CD4-positive, CD25-positive, alpha-beta regulatory T cell (primary cell): ENCODE measurements around the gene HMGCL. TPM values are rescaled to one million over a fixed set of nuclear protein-coding genes. Genes with fewer than 3 reads are reported as not detected.
"Not testable (repeated sequence)": the region's sequence is repeated elsewhere in the genome, so short reads cannot be mapped to it uniquely, and the experiment has no call there.

Experiments
- ATAC-seq, 2 donors: fragments of 150-1000 bp; cut with Tn5 transposase; one replicate each; pipeline ENCODE4 v1.10.0; 2021; ENCODE audit warnings: low read depth in 2 of 2, moderate number of reproducible peaks in 2 of 2, moderate library complexity in 1 of 2
- DNase-seq, 3 donors: peaks; one replicate each; pipeline versions ENCODE4 v3.0.0 to v3.0.0-alpha.2; 2012 to 2022; ENCODE audit warnings: mixed read lengths in 1 of 3
- H3K27ac ChIP-seq: one replicate; pipeline ENCODE4 v1.7.0; 2013; ENCODE audit warnings: mild to moderate bottlenecking, low read length; ENCODE audit not compliant: insufficient read depth, poor library complexity, severe bottlenecking
- H3K27me3 ChIP-seq: one replicate; pipeline ENCODE4 v1.7.0; 2013; ENCODE audit warnings: low read length; ENCODE audit not compliant: control insufficient read depth, insufficient read depth
- H3K36me3 ChIP-seq: one replicate; pipeline ENCODE4 v1.7.0; 2013; ENCODE audit warnings: mild to moderate bottlenecking, low read length, moderate library complexity; ENCODE audit not compliant: control insufficient read depth, insufficient read depth
- H3K4me1 ChIP-seq: 2 replicates; pipeline ENCODE4 v1.7.0; 2013; ENCODE audit warnings: mild to moderate bottlenecking, low read length; ENCODE audit not compliant: insufficient read depth, control insufficient read depth, poor library complexity, severe bottlenecking
- H3K4me3 ChIP-seq: one replicate; pipeline ENCODE4 v1.7.0; 2013; ENCODE audit warnings: low read depth, mild to moderate bottlenecking, low read length, moderate library complexity
- H3K9me3 ChIP-seq, 2 experiments: 1 replicate in 1 of 2; 2 replicates in 1 of 2; pipeline ENCODE4 v1.7.0; 2013; ENCODE audit warnings: low read length in 2 of 2, mild to moderate bottlenecking in 1 of 2, moderate library complexity in 1 of 2; ENCODE audit not compliant: control insufficient read depth in 2 of 2
- H3K27ac Mint-ChIP-seq, 3 donors: one replicate each; pipeline ENCODE4 v1.8.0; 2020 to 2022; ENCODE audit warnings: mild to moderate bottlenecking in 3 of 3, mixed read lengths in 3 of 3, moderate library complexity in 2 of 3
- H3K27me3 Mint-ChIP-seq: one replicate; pipeline ENCODE4 v1.8.0; 2022; ENCODE audit warnings: mild to moderate bottlenecking, mixed read lengths
- H3K36me3 Mint-ChIP-seq: one replicate; pipeline ENCODE4 v1.8.0; 2020; ENCODE audit warnings: mixed read lengths
- H3K4me1 Mint-ChIP-seq, 4 donors: one replicate each; pipeline ENCODE4 v1.8.0; 2020 to 2022; ENCODE audit warnings: mixed read lengths in 4 of 4, mild to moderate bottlenecking in 1 of 4
- H3K4me3 Mint-ChIP-seq, 4 donors: one replicate each; pipeline ENCODE4 v1.8.0; 2020 to 2022; ENCODE audit warnings: mild to moderate bottlenecking in 4 of 4, mixed read lengths in 4 of 4, moderate library complexity in 3 of 4
- H3K9me3 Mint-ChIP-seq, 7 donors: one replicate each; pipeline ENCODE4 v1.8.0; 2020 to 2022; ENCODE audit warnings: mixed read lengths in 7 of 7, mild to moderate bottlenecking in 3 of 7, moderate library complexity in 2 of 7
- polyA plus RNA-seq, 4 donors: library from polyadenylated mRNA; unstranded; fragments of 300-500 nt; fragmentation: Illumina TruSeq; gene quantifications; one replicate each; pipeline ENCODE4 v1.2.3, GENCODE V29; 2021
- total RNA-seq: library from RNA; stranded (reverse); gene quantifications from one replicate; pipeline ENCODE4 v1.2.3, GENCODE V29; 2022

Gene HMGCL
- total and polyA plus RNA-seq, 5 donors from 2014 or later: 15.7 to 40.5 (median 36.9) TPM

- peak overlapping the region; percentile 86 for H3K27ac ChIP-seq
- Mint-ChIP-seq H3K27ac (peak overlapping the region in 2 of 3 donors; percentile 59 to 96), H3K36me3 (peaks cover 12% of the 10 kb centered on the region), H3K9me3 (no peaks in the 10 kb centered on the region), H3K4me3 (peak overlapping the region; percentile 32 to 98 (median 94)), H3K4me1 (peaks cover 0 to 32% (median 13%) of the 10 kb centered on the region in 4 donors), H3K27me3 (no peaks in the 10 kb centered on the region)
- H3K27me3 ChIP-seq: no peaks in the 10 kb centered on the region
- no peak for DNase-seq
- no peaks in the 10 kb centered on the region for H3K9me3 ChIP-seq
- no peak overlapping the region for H3K4me3 ChIP-seq
- H3K36me3 ChIP-seq: peaks cover 19% of the 10 kb centered on the region
- H3K4me1 ChIP-seq: peaks cover 23% of the 10 kb centered on the region
- ATAC-seq: no peak
Observed at GRCh38 chr1:23792151-23792945, 32.9 kb downstream of the HMGCL start.

DNA sequence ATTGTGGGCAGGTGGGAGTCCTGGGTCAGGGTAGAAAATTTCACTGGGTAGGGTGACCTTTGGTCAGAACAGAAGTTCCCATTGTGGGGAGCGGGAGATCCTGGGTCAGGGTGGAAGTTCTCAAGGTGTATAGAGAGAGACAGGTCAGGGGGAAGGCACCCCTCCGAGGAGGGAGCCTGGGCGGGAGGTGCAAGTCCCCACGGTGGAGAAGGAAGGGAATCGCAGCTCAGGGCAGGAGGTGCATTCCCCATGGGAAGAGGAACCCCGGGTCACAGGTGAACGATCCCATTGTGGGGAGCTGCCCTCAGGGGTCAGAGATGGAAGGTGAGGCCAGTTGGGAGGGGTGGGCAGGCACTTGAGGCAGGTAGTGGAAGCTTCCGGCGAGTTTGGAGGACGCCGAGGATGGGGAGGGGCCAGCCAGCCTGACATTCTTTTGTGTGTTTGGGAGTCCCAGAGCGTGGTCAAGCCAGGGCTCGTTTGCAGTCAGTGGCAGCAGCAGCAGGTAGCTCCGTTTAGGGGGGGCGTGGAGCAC is 33.6 kb downstream of the HMGCL start:
- Mint-ChIP-seq H3K4me1 (peaks cover 0 to 32% (median 13%) of the 10 kb centered on the region in 4 donors), H3K36me3 (peaks cover 20% of the 10 kb centered on the region), H3K27ac (peak overlapping the region; percentile 86 to 98 (median 96)), H3K9me3 (no peaks in the 10 kb centered on the region), H3K27me3 (no peaks in the 10 kb centered on the region), H3K4me3 (peak overlapping the region; percentile 92 to 99 (median 98))
- no peaks in the 10 kb centered on the region for H3K9me3 ChIP-seq
- peak overlapping the region; percentile 86 for H3K27ac ChIP-seq
- DNase-seq: peak in 1 of 3 donors; percentile 54
- peaks cover 24% of the 10 kb centered on the region for H3K36me3 ChIP-seq
- H3K27me3 ChIP-seq: no peaks in the 10 kb centered on the region
- H3K4me3 ChIP-seq: peak overlapping the region; percentile 97
- H3K4me1 ChIP-seq: peaks cover 23% of the 10 kb centered on the region
- ATAC-seq: peak in 1 of 2 donors; percentile 19

- H3K4me1 ChIP-seq: peaks cover 23% of the 10 kb centered on the region
- H3K27me3 ChIP-seq: no peaks in the 10 kb centered on the region
- Mint-ChIP-seq H3K27ac (peak within 1 kb of the TSS; percentile 86 to 98 (median 96)), H3K4me3 (peak within 1 kb of the TSS; percentile 92 to 99 (median 98)), H3K9me3 (no peaks in the 10 kb centered on the region), H3K4me1 (peaks cover 0 to 32% (median 13%) of the 10 kb centered on the region in 4 donors), H3K36me3 (peaks cover 25% of the 10 kb centered on the region), H3K27me3 (no peaks in the 10 kb centered on the region)
- H3K36me3 ChIP-seq: peaks cover 24% of the 10 kb centered on the region
- DNase-seq (peak; percentile 82 to 92 (median 85)), ATAC-seq (peak; percentile 91 to 92)
- peak within 1 kb of the TSS; percentile 97 for H3K4me3 ChIP-seq
- H3K9me3 ChIP-seq: no peaks in the 10 kb centered on the region
- peak within 1 kb of the TSS; percentile 86 for H3K27ac ChIP-seq
Observed at GRCh38 chr1:23790696-23791515, 34.3 kb downstream of the HMGCL start, which contains the start of gene LYPLA2. Gene LYPLA2, plus strand, starts transcription at chr1:23791145. Its CDS starts 1,538 bp downstream, at chr1:23792683.

- H3K27ac ChIP-seq: no peak overlapping the region
- no peaks in the 10 kb centered on the region for H3K27me3 Mint-ChIP-seq
- H3K4me1 Mint-ChIP-seq: peaks cover 0 to 37% (median 18%) of the 10 kb centered on the region in 4 donors
- H3K36me3 ChIP-seq: peaks cover 35% of the 10 kb centered on the region
- peaks cover 23% of the 10 kb centered on the region for H3K4me1 ChIP-seq
- H3K27me3 ChIP-seq: no peaks in the 10 kb centered on the region
- no peak for DNase-seq
- ATAC-seq: no peak
- peak overlapping the region; percentile 15 to 82 (median 32) for H3K27ac Mint-ChIP-seq
- H3K4me3 Mint-ChIP-seq: peak overlapping the region in 2 of 4 donors; percentile 64 to 82
- H3K9me3 Mint-ChIP-seq: no peaks in the 10 kb centered on the region
- H3K36me3 Mint-ChIP-seq: peaks cover 27% of the 10 kb centered on the region
- no peak overlapping the region for H3K4me3 ChIP-seq
- no peaks in the 10 kb centered on the region for H3K9me3 ChIP-seq
Observed at GRCh38 chr1:23788695-23789094, 36.5 kb downstream of the HMGCL start.

DNA sequence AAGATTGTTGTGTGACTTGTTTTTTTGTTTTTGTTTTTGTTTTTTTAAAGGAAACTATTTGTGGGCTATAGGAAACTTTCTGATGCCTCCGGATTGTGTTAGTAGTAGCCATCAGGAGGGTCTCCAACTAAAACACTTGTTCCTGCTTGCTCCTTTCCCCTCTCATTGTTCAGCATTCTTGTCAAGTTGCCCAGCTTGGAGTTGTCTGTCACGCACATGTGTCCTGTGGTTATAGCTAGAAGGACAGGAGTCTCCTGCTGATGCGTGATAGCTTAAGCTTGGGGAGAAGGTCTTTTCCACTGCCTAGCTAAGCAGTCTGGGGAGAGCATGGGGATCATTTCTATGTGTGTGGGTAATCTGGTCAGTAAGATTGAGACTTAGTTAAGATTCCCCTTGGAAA is 37.5 kb downstream of the HMGCL start:
- Mint-ChIP-seq H3K27me3 (no peaks in the 10 kb centered on the region), H3K9me3 (no peaks in the 10 kb centered on the region), H3K36me3 (peaks cover 27% of the 10 kb centered on the region), H3K27ac (peak overlapping the region in 1 of 3 donors; percentile 22), H3K4me1 (peaks cover 0 to 32% (median 19%) of the 10 kb centered on the region in 4 donors), H3K4me3 (peak overlapping the region in 1 of 4 donors; percentile 82)
- Histone ChIP-seq H3K27ac (no peak overlapping the region), H3K4me1 (peaks cover 22% of the 10 kb centered on the region), H3K36me3 (peaks cover 39% of the 10 kb centered on the region), H3K4me3 (no peak overlapping the region), H3K9me3 (no peaks in the 10 kb centered on the region), H3K27me3 (no peaks in the 10 kb centered on the region)
- ATAC-seq: no peak
- DNase-seq: no peak

GRCh38 chr1:23784846-23785245 is 40.4 kb downstream of the HMGCL start:
- Mint-ChIP-seq H3K4me1 (peaks cover 11 to 25% (median 17%) of the 10 kb centered on the region in 4 donors), H3K4me3 (no peak overlapping the region), H3K27ac (no peak overlapping the region), H3K36me3 (peaks cover 34% of the 10 kb centered on the region), H3K9me3 (no peaks in the 10 kb centered on the region), H3K27me3 (no peaks in the 10 kb centered on the region)
- H3K36me3 ChIP-seq: peaks cover 46% of the 10 kb centered on the region
- no peaks in the 10 kb centered on the region for H3K27me3 ChIP-seq
- DNase-seq (no peak), ATAC-seq (no peak)
- H3K9me3 ChIP-seq: no peaks in the 10 kb centered on the region
- no peak overlapping the region for H3K27ac ChIP-seq
- no peaks in the 10 kb centered on the region for H3K4me1 ChIP-seq
- H3K4me3 ChIP-seq: no peak overlapping the region

DNA sequence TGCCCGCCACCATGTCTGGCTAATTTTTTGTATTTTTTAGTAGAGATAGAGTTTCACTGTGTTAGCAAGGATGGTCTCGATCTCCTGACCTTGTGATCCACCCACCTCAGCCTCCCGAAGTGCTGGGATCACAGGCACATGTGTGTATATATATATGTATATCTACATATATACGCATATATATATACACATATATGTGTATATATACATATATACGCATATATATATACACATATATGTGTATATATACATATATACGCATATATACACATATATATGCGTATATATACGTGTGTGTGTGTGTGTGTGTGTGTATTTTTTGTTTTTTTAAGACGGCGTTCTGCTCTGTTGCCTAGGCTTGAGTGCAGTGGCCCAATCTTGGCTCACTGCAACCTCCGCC is 42.1 kb downstream of the HMGCL start:
- H3K9me3 ChIP-seq: not testable (repeated sequence)
- H3K36me3 ChIP-seq: peaks cover 46% of the 10 kb centered on the region

More for the DNA sequence above, 42.1 kb downstream of the HMGCL start:
- H3K36me3 Mint-ChIP-seq: peaks cover 34% of the 10 kb centered on the region
- peaks cover 11% of the 10 kb centered on the region for H3K4me1 ChIP-seq
- H3K27me3 ChIP-seq, DNase-seq, H3K27ac Mint-ChIP-seq, H3K27me3 Mint-ChIP-seq, H3K27ac ChIP-seq, ATAC-seq, H3K4me3 ChIP-seq, H3K9me3 Mint-ChIP-seq: not testable (repeated sequence)
- peak overlapping the region in 1 of 4 donors; percentile 5 for H3K4me3 Mint-ChIP-seq
- H3K4me1 Mint-ChIP-seq: peaks cover 18 to 35% (median 25%) of the 10 kb centered on the region in 4 donors
